GM21390 (cell line): ENCODE data around the gene MRPS12.
A peak's percentile ranks its signal among the peaks of the same experiment; 100 is the strongest.

ENCODE experiments used
- ATAC-seq: cut with Tn5 transposase; IDR thresholded peaks from one replicate; pipeline ENCODE4 v1.9.1; 2021; ENCODE audit not compliant: unreplicated experiment

MRPS12 gene

DNA sequence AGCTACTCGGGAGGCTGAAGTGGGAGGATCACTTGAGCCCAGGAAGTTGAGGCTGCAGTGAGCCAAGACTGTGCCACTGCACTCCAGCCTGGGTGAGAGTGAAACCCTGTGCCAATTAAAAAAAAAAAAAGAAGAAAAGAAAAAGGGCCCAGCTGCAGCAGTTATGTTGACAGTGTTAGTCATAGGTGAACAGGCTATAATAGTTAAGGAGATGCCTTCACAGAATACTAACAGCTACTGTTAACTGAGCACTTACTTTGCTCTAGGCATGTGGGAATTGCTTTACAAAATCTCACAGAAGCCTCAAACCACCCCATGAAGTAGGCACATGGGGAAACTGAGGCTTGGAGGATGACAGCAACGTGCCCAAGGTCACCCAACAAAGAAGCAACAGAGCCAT lies 40.9 kb downstream of the MRPS12 start:
- ATAC-seq, result no peak

DNA sequence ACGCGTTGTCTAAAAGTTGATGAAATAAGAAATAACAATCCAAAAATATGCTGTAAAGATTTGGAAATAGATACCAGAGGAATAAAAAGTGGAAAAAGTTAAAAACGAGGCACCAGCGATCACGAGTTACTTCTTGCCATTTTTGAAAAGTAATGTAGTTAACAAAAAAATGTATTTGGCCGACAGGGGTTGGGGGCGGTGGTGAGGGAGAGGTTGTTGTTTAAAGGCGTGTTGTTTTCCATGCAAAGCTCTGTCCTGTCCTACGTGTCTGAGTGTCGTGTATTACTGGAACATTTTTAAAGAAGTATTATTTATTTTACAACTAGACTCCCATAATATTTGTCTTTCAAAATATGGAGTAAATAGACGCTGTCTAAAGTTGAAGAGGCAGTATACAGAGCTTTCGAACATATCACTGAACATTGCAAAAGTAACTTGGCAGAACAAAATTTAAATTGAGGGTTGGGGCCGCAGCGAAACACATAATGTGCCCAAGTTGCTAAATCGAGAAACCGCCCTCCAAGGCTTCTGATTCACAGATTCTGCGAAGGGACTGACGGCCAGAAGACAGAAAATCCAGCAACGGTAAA lies 44.0 kb downstream of the MRPS12 start:
- ATAC-seq, result no peak

DNA sequence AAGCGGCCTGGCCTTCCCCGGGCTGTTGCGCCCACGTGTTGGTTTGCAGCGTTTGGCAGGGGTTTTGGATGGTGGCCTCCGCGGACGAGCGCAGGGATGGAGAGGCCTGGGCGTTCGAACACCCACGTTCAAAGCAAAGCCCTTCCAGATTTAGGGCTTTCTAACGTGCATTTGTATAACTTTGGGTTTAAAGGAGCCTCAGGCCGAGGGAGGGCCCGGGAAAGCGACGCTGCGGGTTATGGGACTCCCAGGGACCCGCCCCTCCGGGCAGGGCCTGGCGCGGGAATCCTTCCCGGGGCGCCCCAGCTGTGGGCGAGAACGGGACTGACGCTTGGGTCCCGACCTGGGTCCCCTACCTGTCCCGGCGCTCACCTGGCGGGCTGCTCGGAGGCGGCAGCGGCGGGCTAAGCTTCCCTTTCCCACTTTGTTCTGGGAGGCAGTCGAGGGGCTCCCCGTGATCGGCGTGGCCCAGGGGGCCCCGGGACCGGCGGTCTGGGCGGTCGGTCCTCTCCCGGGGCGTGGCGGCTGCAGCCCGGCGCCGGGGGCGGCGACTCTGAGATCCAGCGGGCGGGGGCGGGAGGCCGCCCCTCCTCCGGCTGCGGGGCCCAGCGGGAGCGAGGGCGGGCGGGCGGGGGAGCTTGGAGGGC lies 44.6 kb downstream of the MRPS12 start, which contains the start of gene FBXO17:
Gene FBXO17, minus strand, starts transcription at position 529 of the 647 bp plus-strand sequence. CDS start 25,423 bp downstream, outside the sequence.
- ATAC-seq, result no peak

DNA sequence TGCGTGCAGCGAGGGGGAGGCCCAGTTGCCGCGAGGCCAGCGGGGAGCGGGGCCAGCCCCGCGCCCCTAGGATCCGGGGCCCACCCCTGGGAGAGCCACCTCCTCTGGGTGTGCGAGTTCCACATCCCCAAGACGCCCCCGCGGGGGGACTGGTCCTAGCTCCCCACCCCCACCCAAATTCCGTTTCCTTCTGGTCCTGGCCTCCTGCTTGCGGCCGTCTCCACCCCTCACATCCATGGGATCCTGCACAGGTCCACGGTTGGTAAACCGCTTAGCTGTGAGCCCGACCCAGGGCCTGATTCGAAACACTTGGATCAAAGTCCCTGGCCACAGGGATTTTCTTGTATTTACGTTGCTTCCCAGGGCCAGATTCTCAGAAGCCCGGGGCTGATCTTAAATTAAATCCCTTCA lies 45.1 kb downstream of the MRPS12 start:
- ATAC-seq, result no peak

DNA sequence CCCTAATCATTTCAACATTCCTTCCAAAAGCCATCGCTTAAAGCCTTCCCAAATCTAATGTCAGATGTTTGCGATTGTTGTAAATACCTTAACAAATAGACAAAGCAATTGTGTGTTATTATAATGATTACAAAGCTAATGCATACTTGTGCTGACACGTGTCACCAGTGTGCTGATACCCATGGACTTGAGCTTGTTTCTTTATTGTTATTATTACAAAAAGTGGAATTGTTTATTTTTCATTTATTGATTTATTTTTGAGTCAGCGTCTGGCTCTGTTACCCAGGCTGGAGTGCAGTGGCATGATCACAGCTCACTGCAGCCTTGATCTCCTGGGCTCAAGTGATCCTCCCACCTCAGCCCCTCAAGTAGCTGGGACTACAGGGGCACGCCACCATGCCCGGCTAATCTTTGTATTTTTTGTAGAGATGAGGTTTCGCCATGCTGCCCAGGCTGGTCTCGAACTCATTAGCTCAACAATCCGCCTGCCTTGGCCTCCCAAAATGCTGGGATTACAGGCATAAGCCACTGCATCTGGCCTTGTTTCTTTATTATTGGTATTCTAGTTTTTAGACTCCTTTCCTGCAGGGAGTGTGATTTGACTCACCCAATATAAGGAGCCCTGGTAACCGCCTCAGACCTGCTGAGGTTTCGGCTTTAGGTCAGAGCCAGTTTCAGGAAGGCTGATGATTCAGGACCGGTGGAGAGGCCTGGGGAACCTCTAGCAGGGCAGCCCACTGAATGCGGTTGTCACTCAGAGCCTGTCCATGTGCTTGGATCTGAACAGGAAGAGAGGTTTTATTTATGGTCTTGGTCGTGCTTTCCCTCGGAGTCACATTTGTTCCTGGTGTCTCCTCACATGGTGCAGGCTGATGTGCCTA lies 46.9 kb downstream of the MRPS12 start:
- peak; percentile 69 for ATAC-seq

DNA sequence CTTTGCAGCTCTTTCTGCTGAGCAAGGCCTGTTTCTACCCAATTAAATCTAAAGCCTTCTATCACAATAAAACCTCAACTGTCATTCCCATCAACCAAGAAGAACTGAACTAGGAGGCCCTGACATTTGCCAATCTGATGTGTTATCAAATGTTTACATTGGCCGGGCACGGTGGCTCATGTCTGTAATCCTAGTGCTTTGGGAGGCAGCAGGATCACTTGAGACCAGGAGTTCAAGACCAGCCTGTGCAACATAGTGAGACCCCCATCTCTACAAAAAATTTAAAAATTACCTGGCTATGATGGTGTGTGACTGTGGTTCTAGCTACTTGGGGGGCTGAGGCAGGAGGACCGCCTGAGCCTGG lies 47.6 kb downstream of the MRPS12 start:
- no peak for ATAC-seq

DNA sequence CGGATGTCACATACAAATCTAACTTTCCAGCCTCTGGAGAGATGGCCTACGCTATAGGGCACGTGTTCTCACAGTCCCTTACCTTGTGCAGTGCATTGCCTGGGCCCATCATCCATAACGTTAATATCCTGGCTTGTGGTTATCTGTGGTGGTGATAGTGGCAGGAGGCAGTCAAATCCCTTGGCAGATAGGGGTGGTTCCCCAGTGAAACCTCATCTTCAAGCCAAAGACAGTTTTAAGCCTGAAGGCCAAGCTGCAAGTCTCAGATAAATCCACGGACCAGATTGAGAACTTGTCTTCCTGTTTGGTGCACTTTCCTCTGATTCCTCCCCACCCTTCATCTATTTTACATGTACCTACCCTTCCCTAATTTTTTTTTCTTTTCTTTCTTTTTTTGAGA lies 49.1 kb downstream of the MRPS12 start:
- no peak for ATAC-seq

DNA sequence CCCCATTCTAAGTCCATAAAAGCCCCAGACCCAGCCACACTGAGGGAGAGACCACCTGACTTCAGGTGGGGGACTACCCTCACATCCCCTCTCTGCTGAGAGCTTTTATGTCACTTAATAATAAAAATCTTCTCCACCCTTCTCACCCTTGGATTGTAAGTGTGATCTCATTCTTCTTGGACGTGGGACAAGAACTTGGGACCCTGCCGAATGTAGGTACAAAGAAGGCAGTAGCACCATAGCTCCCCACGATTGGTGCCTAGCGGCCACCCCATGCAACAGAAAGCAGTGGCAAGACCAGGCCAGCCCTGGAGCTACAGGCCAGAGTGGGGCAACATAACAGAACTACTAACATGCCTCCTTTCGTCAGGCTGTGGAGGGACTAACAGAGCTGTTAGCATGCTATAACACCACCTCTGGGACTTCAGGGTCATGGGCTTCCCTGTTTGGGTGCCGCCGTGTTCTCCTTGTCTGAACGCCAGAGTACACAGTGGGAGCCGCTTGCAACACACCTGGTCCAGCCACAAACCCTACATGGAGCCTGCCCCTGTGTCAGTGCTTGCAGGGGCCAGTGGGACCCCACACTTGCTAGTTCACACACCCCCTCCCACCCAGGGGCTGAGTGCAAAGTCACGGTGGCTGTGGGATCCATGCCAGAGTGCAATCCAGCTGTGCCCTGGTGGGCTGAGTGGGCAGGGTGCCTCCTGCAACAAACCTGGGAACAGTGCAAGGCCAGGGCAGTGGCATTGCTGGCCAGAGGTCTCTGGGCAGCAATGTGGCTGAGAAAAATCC lies 50.0 kb downstream of the MRPS12 start:
- no peak for ATAC-seq
